Endothelial cell of umbilical vein (primary cell): ENCODE results near the gene IER5. TPM values are rescaled to one million over a fixed set of nuclear protein-coding genes. Genes with fewer than 3 reads are reported as not detected.

Source experiments
- BruUV-seq: library from RNA; stranded (reverse); fragments of 400-500 nt; replicated peaks from 2 replicates; lab custom pipeline; 2021; lab: Mats Ljungman, UMichigan
- CTCF ChIA-PET: fragments of 300-600, 350-600 bp; sonication (Branson Sonifier 250); formaldehyde crosslinking; loops from one replicate; lab custom pipeline; 2021; ENCODE audit warnings: antibody characterized with exemption, inconsistent platforms; lab: Charles Lee
- POLR2A ChIA-PET: fragments of 300-600, 350-600 bp; sonication (Branson Sonifier 250); formaldehyde crosslinking; loops from one replicate; lab custom pipeline; 2021; ENCODE audit warnings: antibody characterized with exemption, inconsistent platforms; lab: Charles Lee
- DNase-seq: peaks from one replicate; pipeline ENCODE4 v3.0.0-alpha.2; 2011; ENCODE audit warnings: low read depth, low spot score
- FAIRE-seq: peaks from 2 replicates; lab custom pipeline; 2011; peaks lifted over from hg19 to GRCh38; lab: Jason Lieb, UNC
- H2AFZ ChIP-seq: 2 replicates; pipeline ENCODE4 v1.6.0; 2012; ENCODE audit warnings: low read depth, low read length, control low read depth, inconsistent platforms
- H3K27ac ChIP-seq: 2 replicates; pipeline ENCODE4 v1.5.1; 2011; ENCODE audit warnings: low read depth, mild to moderate bottlenecking, control low read depth, low read length, moderate library complexity; ENCODE audit not compliant: insufficient read depth
- H3K27me3 ChIP-seq, 2 experiments: 2 replicates each; pipeline versions ENCODE4 v1.6.0 to v1.6.1; 2011; ENCODE audit warnings: low read length in 2 of 2, mixed read lengths in 1 of 2; ENCODE audit not compliant: control insufficient read depth in 2 of 2, insufficient read depth in 2 of 2
- H3K36me3 ChIP-seq, 2 experiments: 2 replicates in 1 of 2; 3 replicates in 1 of 2; pipeline ENCODE4 v1.5.1; 2011; ENCODE audit warnings: low read length in 2 of 2, mild to moderate bottlenecking in 1 of 2, moderate library complexity in 1 of 2; ENCODE audit not compliant: control insufficient read depth in 2 of 2, insufficient read depth in 2 of 2; ENCODE audit errors: extremely low read depth in 1 of 2
- H3K4me1 ChIP-seq: 3 replicates; pipeline ENCODE4 v1.5.1; 2011; ENCODE audit warnings: mild to moderate bottlenecking, low read length; ENCODE audit not compliant: control insufficient read depth, insufficient read depth; ENCODE audit errors: extremely low read depth
- H3K4me2 ChIP-seq: 2 replicates; pipeline ENCODE4 v1.6.1; 2011; ENCODE audit warnings: low read length, control low read depth, mixed read lengths; ENCODE audit not compliant: insufficient read depth
- H3K4me3 ChIP-seq, 3 experiments: fragments of 200-600 bp in 1 of 3; sonication (generic), shearing (Covaris generic) in 1 of 3; replicated peaks in 1 of 3; 2 replicates each; pipeline ENCODE4 v1.5.1; 2011 to 2016; ENCODE audit warnings: control low read depth in 3 of 3, low read length in 3 of 3, mild to moderate bottlenecking in 2 of 3, inconsistent platforms in 1 of 3, low read depth in 1 of 3, moderate library complexity in 1 of 3; ENCODE audit not compliant: insufficient read depth in 1 of 3
- H3K79me2 ChIP-seq: 2 replicates; pipeline ENCODE4 v1.6.0; 2012; ENCODE audit warnings: low read length, inconsistent platforms; ENCODE audit not compliant: control insufficient read depth, insufficient read depth
- H3K9ac ChIP-seq: replicated peaks from 2 replicates; pipeline ENCODE3; 2011; ENCODE audit warnings: low read length, control low read depth; ENCODE audit not compliant: insufficient read depth; ENCODE audit errors: extremely low read depth
- H3K9me1 ChIP-seq: replicated peaks from 3 replicates; pipeline ENCODE4 v1.6.0; 2011; ENCODE audit warnings: mild to moderate bottlenecking, low read length; ENCODE audit not compliant: control insufficient read depth, insufficient read depth; ENCODE audit errors: extremely low read depth
- H3K9me3 ChIP-seq: replicated peaks from 2 replicates; pipeline ENCODE4 v1.5.1; 2012; ENCODE audit warnings: low read length, inconsistent platforms; ENCODE audit not compliant: control insufficient read depth, insufficient read depth
- H4K20me1 ChIP-seq: replicated peaks from 2 replicates; pipeline ENCODE3; 2011; ENCODE audit warnings: mild to moderate bottlenecking, low read length; ENCODE audit not compliant: control insufficient read depth, insufficient read depth; ENCODE audit errors: extremely low read depth
- EZH2 ChIP-seq: IDR thresholded peaks from 2 replicates; pipeline ENCODE4 v1.6.1; 2012; ENCODE audit warnings: borderline replicate concordance, low read depth, mild to moderate bottlenecking, moderate library complexity, low read length, inconsistent platforms; ENCODE audit not compliant: severe bottlenecking
- FOS ChIP-seq: IDR thresholded peaks from 2 replicates; pipeline ENCODE4 v1.6.1; 2011; ENCODE audit warnings: mild to moderate bottlenecking, low read length, moderate library complexity, borderline replicate concordance; ENCODE audit not compliant: insufficient read depth
- JUN ChIP-seq: IDR thresholded peaks from 2 replicates; pipeline ENCODE4 v1.6.1; 2011; ENCODE audit warnings: borderline replicate concordance, low read depth; ENCODE audit not compliant: insufficient read length, insufficient read depth
- POLR2AphosphoS5 ChIP-seq: IDR thresholded peaks from 2 replicates; pipeline ENCODE4 v1.6.1; 2012; ENCODE audit warnings: low read depth, mild to moderate bottlenecking, control low read depth, low read length, moderate library complexity; ENCODE audit not compliant: insufficient read depth
- dilution Hi-C: fragments of 300-500 bp; cut with MboI; formaldehyde crosslinking; loops from one replicate; pipeline ENCODE4 v1.15.0; 2019; ENCODE audit warnings: low sequenced_read_pairs; ENCODE audit not compliant: extremely low pct_ligation_motif_present
- intact Hi-C: fragments of 100-400 bp; cut with micrococcal nuclease; formaldehyde crosslinking; loops from one replicate; pipeline ENCODE4 v1.10.0; 2022
- polyA plus RNA-seq, 4 experiments: library from polyadenylated mRNA; depleted of rRNA in 3 of 4; stranded (reverse) in 3 of 4; unstranded in 1 of 4; fragments of >200 nt; gene quantifications; 2 replicates each; pipeline versions ENCODE4 v1.2.1 to v1.2.3, GENCODE V29; 2011 to 2012; ENCODE audit warnings: missing spikeins in 1 of 4
- total RNA-seq: library from RNA; stranded (reverse); gene quantifications from 2 replicates; pipeline ENCODE4 v1.2.3, GENCODE V29; 2021
- TF ChIP-seq, protein P1 (sequence below): IDR thresholded peaks from 2 replicates; pipeline ENCODE4 v1.6.1; 2011; ENCODE audit not compliant: insufficient read depth, insufficient read length
- TF ChIP-seq, protein P2 (sequence below), 2 donors: IDR thresholded peaks; 1 replicate in 1 of 2; 2 replicates in 1 of 2; pipeline ENCODE4 v1.5.1; 2011; ENCODE audit warnings: low read length in 2 of 2, mild to moderate bottlenecking in 2 of 2, moderate library complexity in 2 of 2, control low read depth in 1 of 2, inconsistent platforms in 1 of 2, low read depth in 1 of 2; ENCODE audit not compliant: insufficient read depth in 1 of 2; ENCODE audit errors: extremely low read depth in 1 of 2

The IER5 gene
- total and polyA plus RNA-seq, 2 donors (not counting 3 experiments of a cell fraction or from before 2014, with no cell fraction given): 6.6 to 14.4 TPM

DNA sequence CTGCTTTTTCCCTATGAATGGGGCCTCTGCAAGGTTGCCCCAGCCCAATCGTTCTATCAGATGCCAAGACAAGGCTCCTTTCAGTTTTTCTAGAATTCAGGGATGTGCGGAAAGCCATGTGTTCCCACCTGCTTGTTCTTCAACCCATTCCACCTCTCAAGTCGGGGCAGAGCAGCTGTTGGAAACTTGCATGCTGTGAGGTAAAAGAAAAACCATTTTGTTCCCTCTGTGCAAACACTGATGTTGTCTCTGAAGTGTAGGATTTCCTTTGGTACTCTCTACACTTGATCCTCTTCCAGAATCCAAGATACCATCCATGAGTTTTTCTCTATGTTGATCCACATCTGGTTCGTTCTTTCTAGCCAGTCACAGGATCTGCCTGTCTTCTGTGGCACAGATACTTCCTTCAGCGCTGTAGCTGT lies 7.3 kb downstream of the IER5 start:
- Histone ChIP-seq H3K4me3 (no peak overlapping the region), H3K9me1 (no peaks in the 10 kb centered on the region), H3K79me2 (peaks cover 22% of the 10 kb centered on the region), H3K27ac (no peak overlapping the region), H2AFZ (no peak overlapping the region), H3K9ac (no peak overlapping the region), H3K36me3 (peaks cover 0 to 7% of the 10 kb centered on the region in 2 experiments), H3K27me3 (no peaks in the 10 kb centered on the region), H4K20me1 (peaks cover 3% of the 10 kb centered on the region), H3K4me1 (peaks cover 35% of the 10 kb centered on the region), H3K4me2 (no peak overlapping the region), H3K9me3 (no peaks in the 10 kb centered on the region)
- ChIA-PET CTCF (interaction anchor here (0.6 to 6.4 kb wide), 6 partner anchors 9 to 580 kb away, joined by 3 to 37 read pairs (median 5); no protein-coding TSS in a partner anchor), POLR2A (interaction anchor here (1.0 to 1.9 kb wide), 2 partner anchors 9 to 11 kb away, joined by 3 to 6 read pairs; no protein-coding TSS in a partner anchor)
- FAIRE-seq (no peak), DNase-seq (no peak)
- TF ChIP-seq, protein P1, sequence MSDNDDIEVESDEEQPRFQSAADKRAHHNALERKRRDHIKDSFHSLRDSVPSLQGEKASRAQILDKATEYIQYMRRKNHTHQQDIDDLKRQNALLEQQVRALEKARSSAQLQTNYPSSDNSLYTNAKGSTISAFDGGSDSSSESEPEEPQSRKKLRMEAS: no peak
- intact Hi-C loops: no loop called here
- dilution Hi-C loops: no loop called here
- no TSS peak for BruUV-seq

DNA sequence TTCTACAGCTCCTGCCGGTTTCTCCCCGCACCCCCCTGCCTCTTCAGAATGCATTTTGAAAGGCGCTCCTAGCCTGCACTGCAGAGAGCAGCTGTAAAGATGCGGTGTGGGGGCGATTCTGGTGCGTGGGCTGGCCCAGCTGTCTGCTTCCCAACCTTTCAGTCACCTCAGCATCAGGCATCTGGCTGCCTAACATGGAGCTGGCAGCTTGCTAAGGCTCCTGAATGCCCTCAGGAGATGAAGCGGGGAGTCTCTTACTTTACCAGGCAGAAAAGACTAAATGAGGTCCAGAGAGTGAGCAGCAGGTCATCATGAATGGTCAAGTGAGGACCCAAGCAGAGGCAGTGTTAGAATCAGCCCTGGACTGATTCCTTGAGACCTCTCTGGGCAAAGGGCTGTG lies 8.7 kb downstream of the IER5 start:
- Histone ChIP-seq H3K27ac (no peak overlapping the region), H3K4me3 (no peak overlapping the region), H3K9me1 (no peaks in the 10 kb centered on the region), H3K4me2 (no peak overlapping the region), H3K9ac (no peak overlapping the region), H4K20me1 (no peaks in the 10 kb centered on the region), H3K36me3 (peaks cover 0 to 7% of the 10 kb centered on the region in 2 experiments), H2AFZ (no peak overlapping the region), H3K27me3 (no peaks in the 10 kb centered on the region), H3K4me1 (peaks cover 36% of the 10 kb centered on the region), H3K79me2 (peaks cover 8% of the 10 kb centered on the region), H3K9me3 (no peaks in the 10 kb centered on the region)
- intact Hi-C loops: no loop called here
- ChIA-PET CTCF (interaction anchor here (0.7 to 6.4 kb wide), 7 partner anchors 8 to 216 kb away, joined by 3 to 37 read pairs (median 4); partner anchors contain the start of gene STX6), POLR2A (interaction anchor here (0.7 to 1.9 kb wide), 2 partner anchors 8 to 44 kb away, joined by 3 to 6 read pairs; no protein-coding TSS in a partner anchor)
- no peak for DNase-seq
- dilution Hi-C loops: no loop called here
- no peak for FAIRE-seq
- BruUV-seq: no TSS peak
- TF ChIP-seq, protein P1: no peak
- TF ChIP-seq POLR2AphosphoS5 (no peak), FOS (no peak), JUN (no peak), EZH2 (no peak)
- TF ChIP-seq, protein P2, sequence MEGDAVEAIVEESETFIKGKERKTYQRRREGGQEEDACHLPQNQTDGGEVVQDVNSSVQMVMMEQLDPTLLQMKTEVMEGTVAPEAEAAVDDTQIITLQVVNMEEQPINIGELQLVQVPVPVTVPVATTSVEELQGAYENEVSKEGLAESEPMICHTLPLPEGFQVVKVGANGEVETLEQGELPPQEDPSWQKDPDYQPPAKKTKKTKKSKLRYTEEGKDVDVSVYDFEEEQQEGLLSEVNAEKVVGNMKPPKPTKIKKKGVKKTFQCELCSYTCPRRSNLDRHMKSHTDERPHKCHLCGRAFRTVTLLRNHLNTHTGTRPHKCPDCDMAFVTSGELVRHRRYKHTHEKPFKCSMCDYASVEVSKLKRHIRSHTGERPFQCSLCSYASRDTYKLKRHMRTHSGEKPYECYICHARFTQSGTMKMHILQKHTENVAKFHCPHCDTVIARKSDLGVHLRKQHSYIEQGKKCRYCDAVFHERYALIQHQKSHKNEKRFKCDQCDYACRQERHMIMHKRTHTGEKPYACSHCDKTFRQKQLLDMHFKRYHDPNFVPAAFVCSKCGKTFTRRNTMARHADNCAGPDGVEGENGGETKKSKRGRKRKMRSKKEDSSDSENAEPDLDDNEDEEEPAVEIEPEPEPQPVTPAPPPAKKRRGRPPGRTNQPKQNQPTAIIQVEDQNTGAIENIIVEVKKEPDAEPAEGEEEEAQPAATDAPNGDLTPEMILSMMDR (IDR thresholded peaks at IDR 0.05; ENCODE audit: extremely low read depth in 1 of 2, insufficient read depth in 1 of 2, low read depth in 1 of 2, low read length in 2 of 2): no peak
